Glutamatergic neuron (in vitro differentiated cells): ENCODE results near the gene NXPE3. TPM values are rescaled to one million over a fixed set of nuclear protein-coding genes. Genes with fewer than 3 reads are reported as not detected.
"Not testable (repeated sequence)": the region's sequence is repeated elsewhere in the genome, so short reads cannot be mapped to it uniquely, and the experiment has no call there.

Experiments used
- DNase-seq: peaks from one replicate; pipeline ENCODE4 v3.0.0; 2022
- H3K27ac Mint-ChIP-seq: one replicate; pipeline ENCODE4 v1.8.0; 2020; ENCODE audit warnings: mild to moderate bottlenecking, mixed read lengths, inconsistent platforms; ENCODE audit not compliant: unreplicated experiment
- H3K27me3 Mint-ChIP-seq: one replicate; pipeline ENCODE4 v1.8.0; 2020; ENCODE audit warnings: mild to moderate bottlenecking, moderate library complexity, mixed read lengths, inconsistent platforms; ENCODE audit not compliant: unreplicated experiment
- H3K36me3 Mint-ChIP-seq: one replicate; pipeline ENCODE4 v1.8.0; 2020; ENCODE audit warnings: mild to moderate bottlenecking, mixed read lengths, inconsistent platforms; ENCODE audit not compliant: unreplicated experiment
- H3K4me1 Mint-ChIP-seq: one replicate; pipeline ENCODE4 v1.8.0; 2020; ENCODE audit warnings: mild to moderate bottlenecking, low read depth, mixed read lengths, inconsistent platforms; ENCODE audit not compliant: unreplicated experiment
- H3K4me3 Mint-ChIP-seq: one replicate; pipeline ENCODE4 v1.8.0; 2020; ENCODE audit warnings: mild to moderate bottlenecking, mixed read lengths, inconsistent platforms; ENCODE audit not compliant: unreplicated experiment
- H3K9me3 Mint-ChIP-seq: one replicate; pipeline ENCODE4 v1.8.0; 2020; ENCODE audit warnings: mild to moderate bottlenecking, moderate library complexity, mixed read lengths, inconsistent platforms; ENCODE audit not compliant: unreplicated experiment
- long read RNA-seq: library from polyadenylated mRNA; unstranded; transcript quantifications from one replicate; pipeline ENCODE4 v2.0.0, GENCODE V29; 2020; ENCODE audit not compliant: unreplicated experiment
- total RNA-seq: library from RNA; stranded (reverse); fragmentation: NEBNext Ultra II Directional; extraction: Animal tissue kit (Norgen Biotek cat#: 25700); gene quantifications from one replicate; pipeline ENCODE4 v1.2.1, GENCODE V29; 2021; ENCODE audit not compliant: unreplicated experiment
- TF ChIP-seq, protein P1 (sequence below): fragments of 200-600 bp; sonication (generic); IDR thresholded peaks from one replicate; pipeline ENCODE4 v1.5.0; 2021; ENCODE audit not compliant: partially characterized antibody, unreplicated experiment

NXPE3 gene
- 29.1 TPM for total RNA-seq
- long read RNA-seq, partial matches to known transcripts, result 2 of 8 reads
- long read RNA-seq, other reads (novel, unspliced or antisense), result 5 of 8 reads

DNA sequence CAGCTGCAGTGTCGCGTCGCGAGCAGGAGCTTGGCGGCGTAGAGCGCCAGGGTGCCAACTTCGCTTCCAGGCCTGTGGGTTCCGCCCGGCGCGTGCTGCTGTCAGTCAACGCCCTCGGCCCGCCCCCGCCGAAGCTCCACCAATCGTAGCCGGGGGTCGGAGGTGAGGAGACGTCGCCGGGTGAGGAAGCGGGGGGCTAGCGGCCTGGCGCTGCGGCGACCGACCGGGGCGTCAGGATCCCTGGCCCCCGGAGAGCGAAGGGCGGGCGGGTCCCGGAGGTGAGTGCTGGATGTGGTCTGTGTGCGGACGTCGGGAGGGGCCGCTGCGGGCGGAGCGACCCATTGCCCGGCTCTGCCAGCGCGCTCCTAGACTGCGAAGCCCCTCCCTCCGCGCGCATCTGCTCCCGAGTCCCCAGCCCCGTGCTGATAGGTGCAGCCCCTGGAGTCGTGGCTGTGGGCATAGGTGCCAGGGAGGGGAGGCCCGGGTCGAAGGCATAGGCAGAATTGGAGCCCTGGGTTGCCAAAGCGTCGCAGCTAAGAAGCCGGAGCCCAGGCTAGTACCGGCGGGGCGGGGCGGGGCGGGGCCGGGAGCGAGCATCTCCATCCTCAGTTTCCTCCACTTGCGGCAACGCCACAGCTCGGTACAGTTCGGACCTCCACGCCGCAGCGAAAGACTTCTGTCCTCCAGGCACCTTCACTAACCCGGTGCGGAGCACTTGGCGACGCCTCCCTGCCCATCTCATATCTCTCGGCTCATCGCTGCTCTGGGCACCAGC, at the start of gene NXPE3:
TSS of gene NXPE3 (plus strand) at position 165 of the 775 bp plus-strand sequence. CDS start 6,386 bp downstream, outside the sequence.
- DNase-seq, result peak; percentile 95
- H3K9me3 Mint-ChIP-seq, result peaks cover 13% of the 10 kb centered on the region
- peak within 1 kb of the TSS; percentile 99 for H3K4me3 Mint-ChIP-seq
- peaks cover 3% of the 10 kb centered on the region for H3K4me1 Mint-ChIP-seq
- H3K27ac Mint-ChIP-seq, result peak within 1 kb of the TSS; percentile 93
- no peaks in the 10 kb centered on the region for H3K36me3 Mint-ChIP-seq
- H3K27me3 Mint-ChIP-seq, result peaks cover 8% of the 10 kb centered on the region
- TF ChIP-seq, protein P1, sequence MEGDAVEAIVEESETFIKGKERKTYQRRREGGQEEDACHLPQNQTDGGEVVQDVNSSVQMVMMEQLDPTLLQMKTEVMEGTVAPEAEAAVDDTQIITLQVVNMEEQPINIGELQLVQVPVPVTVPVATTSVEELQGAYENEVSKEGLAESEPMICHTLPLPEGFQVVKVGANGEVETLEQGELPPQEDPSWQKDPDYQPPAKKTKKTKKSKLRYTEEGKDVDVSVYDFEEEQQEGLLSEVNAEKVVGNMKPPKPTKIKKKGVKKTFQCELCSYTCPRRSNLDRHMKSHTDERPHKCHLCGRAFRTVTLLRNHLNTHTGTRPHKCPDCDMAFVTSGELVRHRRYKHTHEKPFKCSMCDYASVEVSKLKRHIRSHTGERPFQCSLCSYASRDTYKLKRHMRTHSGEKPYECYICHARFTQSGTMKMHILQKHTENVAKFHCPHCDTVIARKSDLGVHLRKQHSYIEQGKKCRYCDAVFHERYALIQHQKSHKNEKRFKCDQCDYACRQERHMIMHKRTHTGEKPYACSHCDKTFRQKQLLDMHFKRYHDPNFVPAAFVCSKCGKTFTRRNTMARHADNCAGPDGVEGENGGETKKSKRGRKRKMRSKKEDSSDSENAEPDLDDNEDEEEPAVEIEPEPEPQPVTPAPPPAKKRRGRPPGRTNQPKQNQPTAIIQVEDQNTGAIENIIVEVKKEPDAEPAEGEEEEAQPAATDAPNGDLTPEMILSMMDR, result no peak

- DNase-seq, result no peak
- H3K36me3 Mint-ChIP-seq, result peaks cover 12% of the 10 kb centered on the region
- H3K27ac Mint-ChIP-seq, result no peak overlapping the region
- H3K9me3 Mint-ChIP-seq, result peaks cover 5% of the 10 kb centered on the region
- TF ChIP-seq, protein P1, result no peak
- no peaks in the 10 kb centered on the region for H3K4me1 Mint-ChIP-seq
- no peak overlapping the region for H3K4me3 Mint-ChIP-seq
- H3K27me3 Mint-ChIP-seq, result peaks cover 1% of the 10 kb centered on the region
These were observed 49.4 kb upstream of the NXPE3 start for GRCh38 chr3:101729586-101729985.

- H3K4me3 Mint-ChIP-seq, result no peak overlapping the region
- no peak overlapping the region for H3K27ac Mint-ChIP-seq
- peaks cover 24% of the 10 kb centered on the region for H3K36me3 Mint-ChIP-seq
- no peak for DNase-seq
- peaks cover 5% of the 10 kb centered on the region for H3K9me3 Mint-ChIP-seq
- peaks cover 5% of the 10 kb centered on the region for H3K27me3 Mint-ChIP-seq
- no peaks in the 10 kb centered on the region for H3K4me1 Mint-ChIP-seq
- TF ChIP-seq, protein P1, result no peak
These were observed 48.2 kb upstream of the NXPE3 start for GRCh38 chr3:101730839-101731238.

DNA sequence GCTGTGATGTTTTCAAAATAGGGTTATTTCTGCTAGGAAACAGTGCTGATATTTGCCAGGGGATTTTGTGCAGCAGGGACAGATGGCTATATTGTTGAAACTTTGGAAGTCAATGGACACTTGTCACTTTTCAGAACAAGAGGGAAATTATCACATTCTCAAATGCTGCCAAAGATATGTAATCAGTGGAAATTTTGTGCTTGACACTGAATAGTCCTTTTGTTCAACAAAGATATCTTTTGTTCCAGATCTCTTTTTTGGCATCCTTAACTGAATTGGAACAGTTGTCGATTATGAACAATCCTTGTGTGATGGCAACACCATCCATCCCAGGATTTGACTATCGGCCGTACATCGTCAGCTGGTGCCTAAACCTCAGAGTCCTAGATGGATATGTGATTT, 46.8 kb upstream of the NXPE3 start:
- peaks cover 6% of the 10 kb centered on the region for H3K27me3 Mint-ChIP-seq
- no peak overlapping the region for H3K27ac Mint-ChIP-seq
- TF ChIP-seq, protein P1, result no peak
- H3K9me3 Mint-ChIP-seq, result peaks cover 9% of the 10 kb centered on the region
- peaks cover 38% of the 10 kb centered on the region for H3K36me3 Mint-ChIP-seq
- H3K4me3 Mint-ChIP-seq, result no peak overlapping the region
- H3K4me1 Mint-ChIP-seq, result no peaks in the 10 kb centered on the region
- DNase-seq, result no peak

DNA sequence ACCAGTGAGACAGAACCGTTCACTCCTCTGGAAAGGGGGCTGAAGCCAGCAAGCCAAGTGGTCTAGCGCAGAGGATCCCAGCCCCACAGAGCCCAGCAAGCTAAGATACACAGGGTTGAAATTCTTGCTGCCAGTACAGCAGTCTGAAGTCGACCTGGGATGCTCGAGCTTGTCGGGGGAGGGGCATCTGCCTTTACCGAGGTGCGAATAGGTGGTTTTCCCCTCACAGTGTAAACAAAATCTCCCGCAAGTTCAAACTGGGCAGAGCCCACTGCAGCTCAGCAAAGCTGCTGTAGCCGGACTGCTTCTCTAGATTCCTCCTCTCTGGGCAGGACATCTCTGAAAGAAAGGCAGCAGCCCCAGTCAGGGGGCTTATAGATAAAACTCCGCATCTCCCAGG, 43.2 kb upstream of the NXPE3 start:
- Mint-ChIP-seq H3K9me3 (peaks cover 26% of the 10 kb centered on the region), H3K27me3 (peaks cover 6% of the 10 kb centered on the region), H3K36me3 (peaks cover 65% of the 10 kb centered on the region), H3K4me3 (no peak overlapping the region), H3K4me1 (no peaks in the 10 kb centered on the region), H3K27ac (no peak overlapping the region)
- DNase-seq, result no peak
- TF ChIP-seq, protein P1, result no peak

DNA sequence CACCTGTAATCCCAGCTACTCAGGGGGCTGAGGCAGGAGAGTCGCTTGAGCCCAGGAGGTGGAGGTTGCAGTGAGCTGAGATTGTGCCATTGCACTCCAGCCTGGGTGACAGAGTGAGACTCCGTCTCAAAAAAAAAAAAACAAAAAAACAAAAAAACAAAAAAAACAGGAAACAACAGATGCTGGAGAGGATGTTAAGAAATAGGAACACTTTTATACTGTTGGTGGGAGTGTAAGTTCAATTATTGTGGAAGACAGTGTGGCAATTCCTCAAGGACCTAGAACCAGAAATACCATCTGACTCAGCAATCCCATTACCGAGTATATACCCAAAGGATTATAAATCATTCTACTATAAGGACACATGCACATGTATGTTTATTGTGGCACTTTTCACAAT, 37.1 kb upstream of the NXPE3 start:
- not testable (repeated sequence) for H3K27ac Mint-ChIP-seq, H3K4me1 Mint-ChIP-seq, H3K4me3 Mint-ChIP-seq, H3K27me3 Mint-ChIP-seq, DNase-seq
- H3K9me3 Mint-ChIP-seq, result peaks cover 21% of the 10 kb centered on the region
- H3K36me3 Mint-ChIP-seq, result peaks cover 31% of the 10 kb centered on the region
